HG03565 (cell line): ENCODE data around the gene KRTAP10-9.
"Not testable (repeated sequence)": the region's sequence is repeated elsewhere in the genome, so short reads cannot be mapped to it uniquely, and the experiment has no call there.

Experiments used
- ATAC-seq: cut with Tn5 transposase; IDR thresholded peaks from one replicate; pipeline ENCODE4 v1.9.1; 2021; ENCODE audit warnings: mild to moderate bottlenecking, moderate library complexity; ENCODE audit not compliant: unreplicated experiment

Gene KRTAP10-9

DNA sequence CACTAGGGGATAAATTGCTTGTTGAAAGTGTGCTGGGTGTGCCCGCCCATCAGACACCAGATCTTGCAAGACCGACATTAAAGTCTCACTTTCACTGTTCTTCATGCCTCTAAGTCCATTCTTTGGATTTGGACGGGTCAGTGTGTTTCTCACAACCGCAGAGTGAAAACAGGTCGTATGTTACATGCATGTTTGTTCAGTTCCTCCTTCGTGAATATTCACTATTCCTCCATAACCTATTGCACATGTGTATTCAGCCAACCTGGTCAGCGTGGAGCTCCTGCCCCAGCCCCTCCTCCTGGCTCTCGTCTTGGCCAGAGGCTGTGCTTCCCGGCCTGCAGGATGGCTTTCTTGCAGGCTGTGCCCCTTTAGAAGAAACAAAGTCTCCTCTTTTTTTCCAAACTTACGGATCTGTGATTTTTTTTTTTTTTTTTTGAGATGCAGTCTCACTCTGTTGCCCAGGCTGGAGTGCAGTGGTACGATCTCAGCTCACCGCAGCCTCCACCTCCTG, 32.4 kb upstream of the KRTAP10-9 start:
- no peak for ATAC-seq

DNA sequence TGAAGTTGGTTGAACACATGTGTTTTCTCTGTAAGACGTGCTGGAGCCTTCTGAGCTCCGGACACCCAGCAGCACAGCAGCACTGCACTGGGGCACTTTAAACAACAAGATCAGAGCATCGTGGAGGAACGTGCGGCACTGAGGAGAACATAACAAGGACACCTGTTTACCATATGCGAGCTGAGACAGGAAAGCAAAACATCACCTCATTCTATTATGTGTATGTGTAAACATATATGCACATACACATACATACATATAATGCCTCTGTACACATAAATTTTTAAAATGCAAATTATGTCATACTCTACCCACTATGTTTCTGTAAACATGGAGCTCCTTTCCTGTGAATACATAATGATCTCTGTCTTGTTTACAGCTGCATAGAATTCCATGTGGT, 31.4 kb upstream of the KRTAP10-9 start:
- ATAC-seq = no peak

DNA sequence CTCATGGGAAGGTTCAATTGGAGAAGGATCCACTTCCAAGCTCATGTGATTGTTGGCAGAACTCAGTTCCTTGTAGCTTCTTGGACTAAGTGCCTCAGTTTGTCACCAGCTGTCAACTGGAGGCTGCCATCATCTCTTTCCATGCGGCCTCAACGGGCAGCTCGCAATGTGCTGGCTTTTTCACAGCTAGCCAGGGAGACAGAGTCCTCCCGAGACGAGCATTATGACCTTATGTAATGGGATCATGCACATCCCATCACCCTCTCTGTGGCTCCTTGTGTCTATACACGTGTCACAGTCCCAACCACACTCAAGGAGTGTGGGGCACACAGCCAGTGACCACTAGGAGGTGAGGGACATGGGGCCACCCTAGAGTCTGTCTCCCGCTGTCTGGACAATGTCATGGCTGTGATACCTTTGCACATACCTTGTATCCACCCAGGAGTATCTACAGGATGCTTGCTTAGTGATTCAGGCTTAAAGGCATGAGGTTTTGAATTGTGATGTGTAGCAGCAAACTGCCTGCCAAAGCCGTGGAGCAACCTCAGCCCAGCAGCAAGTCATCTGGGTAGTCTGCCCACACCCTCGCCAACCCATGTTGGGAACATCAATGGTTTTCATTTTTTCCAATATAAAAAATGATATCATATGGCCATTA, 30.7 kb upstream of the KRTAP10-9 start:
- no peak for ATAC-seq

DNA sequence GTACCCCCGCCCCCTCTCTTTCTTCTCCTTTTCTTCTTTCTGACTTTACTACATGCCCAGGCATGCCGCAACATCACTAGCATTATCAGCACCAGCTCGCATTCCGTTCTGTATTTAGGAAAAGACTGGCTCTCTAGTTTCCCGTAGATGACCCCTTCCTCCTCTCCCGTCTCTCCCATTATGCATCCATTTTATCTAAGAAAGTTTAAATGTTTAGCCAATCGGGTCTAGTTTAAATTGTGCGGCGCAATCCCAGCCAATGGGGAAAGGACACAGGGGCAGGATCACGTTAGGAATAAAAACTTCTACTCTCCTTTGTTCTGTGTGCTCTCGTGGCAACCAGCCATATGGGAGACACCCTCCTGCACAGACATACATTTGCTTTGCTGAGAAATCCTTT, 28.8 kb upstream of the KRTAP10-9 start:
- no peak for ATAC-seq

DNA sequence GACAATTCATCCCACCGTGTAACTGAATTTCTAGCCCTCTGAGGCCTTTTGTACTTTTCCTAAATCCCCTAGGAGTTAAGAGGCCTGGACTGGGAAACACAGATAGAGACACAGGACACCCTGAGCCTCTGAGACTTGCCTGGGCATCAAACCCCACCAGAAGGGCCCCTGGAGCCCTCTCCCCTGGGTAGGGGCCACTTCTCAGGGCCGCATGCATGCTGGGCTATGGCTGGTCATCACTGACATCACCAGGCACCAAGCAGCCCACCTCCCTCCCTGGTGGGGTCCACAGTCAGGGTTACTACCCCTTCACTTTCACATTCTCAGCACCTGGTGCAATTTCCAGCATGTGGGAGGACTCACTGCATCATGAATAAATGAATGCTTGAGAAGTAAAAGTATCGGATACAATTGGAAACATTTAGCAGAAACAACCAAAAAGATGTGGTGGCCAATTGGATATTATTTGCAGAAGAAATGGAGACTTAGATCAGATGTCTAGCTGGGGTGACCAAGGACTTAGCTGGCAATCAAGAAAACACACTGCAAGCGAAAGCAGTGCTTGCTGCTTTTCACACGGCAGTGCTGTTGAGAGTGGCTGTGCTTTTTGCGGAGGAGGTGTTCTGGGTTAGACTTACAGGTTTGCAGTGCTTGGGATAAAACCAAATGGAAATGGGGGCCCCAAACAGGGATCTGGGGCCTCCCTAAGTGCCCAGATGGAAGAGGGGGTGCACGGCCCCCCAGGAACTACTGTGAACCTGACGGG, 27.4 kb upstream of the KRTAP10-9 start:
- no peak for ATAC-seq

DNA sequence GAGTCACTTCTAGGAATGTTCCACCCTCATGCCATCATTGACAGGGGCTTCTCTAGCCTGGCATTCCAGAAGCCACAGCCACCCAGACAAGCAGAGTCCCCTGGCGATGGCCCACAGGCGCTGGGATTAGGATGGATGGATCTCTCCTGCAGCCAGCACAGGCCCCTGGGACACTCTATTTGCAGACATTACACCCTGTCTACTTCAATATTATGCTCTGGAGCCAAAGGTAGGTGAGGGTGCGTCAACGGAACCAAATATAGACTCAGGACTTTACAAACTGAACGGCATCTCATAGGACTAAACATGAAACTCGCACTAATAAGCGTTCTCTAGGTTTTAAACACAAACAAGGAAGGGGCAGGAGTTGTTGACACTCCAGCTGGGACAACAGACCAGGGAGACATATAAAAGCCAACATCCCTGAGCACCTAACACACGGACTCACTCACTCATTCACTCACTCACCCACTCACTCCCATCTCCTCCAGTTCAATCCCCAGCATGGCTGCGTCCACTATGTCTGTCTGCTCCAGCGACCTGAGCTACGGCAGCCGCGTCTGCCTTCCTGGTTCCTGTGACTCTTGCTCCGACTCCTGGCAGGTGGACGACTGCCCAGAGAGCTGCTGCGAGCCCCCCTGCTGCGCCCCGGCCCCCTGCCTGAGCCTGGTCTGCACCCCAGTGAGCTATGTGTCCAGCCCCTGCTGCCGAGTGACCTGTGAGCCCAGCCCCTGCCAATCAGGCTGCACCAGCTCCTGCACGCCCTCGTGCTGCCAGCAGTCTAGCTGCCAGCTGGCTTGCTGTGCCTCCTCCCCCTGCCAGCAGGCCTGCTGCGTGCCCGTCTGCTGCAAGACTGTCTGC, 26.5 kb upstream of the KRTAP10-9 start, which contains the start of gene KRTAP10-7:
Gene KRTAP10-7, plus strand, starts transcription at position 480 of the 861 bp plus-strand sequence. Its CDS starts 25 bp downstream, at position 505.
- ATAC-seq = not testable (repeated sequence)

DNA sequence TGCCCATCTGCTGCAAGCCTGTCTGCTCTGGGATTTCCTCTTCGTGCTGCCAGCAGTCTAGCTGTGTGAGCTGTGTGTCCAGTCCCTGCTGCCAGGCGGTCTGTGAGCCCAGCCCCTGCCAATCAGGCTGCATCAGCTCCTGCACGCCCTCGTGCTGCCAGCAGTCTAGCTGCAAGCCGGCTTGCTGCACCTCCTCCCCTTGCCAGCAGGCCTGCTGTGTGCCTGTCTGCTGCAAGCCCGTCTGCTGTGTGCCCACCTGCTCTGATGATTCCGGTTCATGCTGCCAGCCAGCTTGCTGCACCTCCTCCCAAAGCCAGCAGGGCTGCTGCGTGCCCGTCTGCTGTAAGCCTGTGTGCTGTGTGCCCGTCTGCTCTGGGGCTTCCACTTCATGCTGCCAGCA, 25.8 kb upstream of the KRTAP10-9 start:
- not testable (repeated sequence) for ATAC-seq

DNA sequence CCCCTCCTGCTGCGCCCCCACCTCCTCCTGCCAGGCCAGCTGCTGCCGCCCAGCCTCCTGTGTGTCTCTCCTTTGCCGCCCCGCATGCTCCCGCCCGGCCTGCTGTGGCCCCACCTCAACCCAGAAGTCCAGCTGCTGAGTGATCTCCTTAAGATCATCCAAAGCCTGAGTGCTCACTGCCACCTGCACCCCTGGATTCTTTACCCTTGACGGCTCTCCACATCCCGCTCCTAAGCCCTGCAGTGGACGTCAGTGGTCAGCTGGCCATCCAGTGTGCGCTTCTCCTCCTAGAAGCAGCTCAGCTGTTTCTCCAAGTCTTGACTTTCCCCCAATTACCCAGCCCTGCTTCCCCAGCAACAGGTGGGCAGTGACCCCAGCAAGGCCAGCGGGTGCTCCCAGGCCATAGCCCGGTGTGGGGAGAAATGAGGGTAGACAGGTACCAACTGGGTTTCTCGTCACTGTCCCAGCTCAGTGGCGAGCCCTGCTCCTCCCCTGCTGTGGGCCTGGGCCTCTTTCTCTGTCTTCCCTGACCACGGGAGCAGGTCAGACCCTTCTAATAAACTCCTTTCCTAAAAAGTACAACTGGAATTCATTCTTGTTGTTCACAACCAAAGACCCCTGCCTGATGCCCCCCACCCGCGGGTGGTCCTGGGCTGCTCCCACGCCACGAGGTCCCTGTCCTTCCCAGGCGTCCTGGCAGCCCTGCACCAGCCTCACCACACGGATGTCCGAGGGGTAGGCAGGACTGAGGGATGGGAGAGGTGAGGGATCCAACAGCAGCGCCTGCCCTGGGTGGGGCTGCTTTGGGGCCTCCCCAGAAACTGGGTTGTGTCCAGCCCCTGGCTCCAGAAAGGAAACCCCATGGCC, 25.1 kb upstream of the KRTAP10-9 start:
- ATAC-seq = no peak

DNA sequence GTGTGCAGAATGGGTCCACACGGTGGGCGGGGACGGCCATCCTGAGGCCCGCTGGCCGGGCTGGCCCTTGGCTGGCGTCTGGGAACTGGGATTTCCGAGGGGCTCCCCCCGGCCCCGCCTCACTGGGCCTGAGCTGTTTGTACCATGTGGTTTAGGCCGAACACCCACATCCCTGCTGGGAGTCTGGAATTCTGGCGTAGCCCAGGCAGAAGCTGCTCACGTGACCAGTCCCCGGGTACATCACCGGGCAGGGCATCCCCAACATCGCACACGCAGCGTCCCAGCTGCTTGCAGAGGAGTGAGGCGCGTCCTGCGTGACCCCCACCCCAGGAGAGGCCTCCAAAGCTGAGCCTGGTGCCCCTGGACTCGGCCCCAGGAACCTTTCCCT, 24.4 kb upstream of the KRTAP10-9 start:
- ATAC-seq = no peak

DNA sequence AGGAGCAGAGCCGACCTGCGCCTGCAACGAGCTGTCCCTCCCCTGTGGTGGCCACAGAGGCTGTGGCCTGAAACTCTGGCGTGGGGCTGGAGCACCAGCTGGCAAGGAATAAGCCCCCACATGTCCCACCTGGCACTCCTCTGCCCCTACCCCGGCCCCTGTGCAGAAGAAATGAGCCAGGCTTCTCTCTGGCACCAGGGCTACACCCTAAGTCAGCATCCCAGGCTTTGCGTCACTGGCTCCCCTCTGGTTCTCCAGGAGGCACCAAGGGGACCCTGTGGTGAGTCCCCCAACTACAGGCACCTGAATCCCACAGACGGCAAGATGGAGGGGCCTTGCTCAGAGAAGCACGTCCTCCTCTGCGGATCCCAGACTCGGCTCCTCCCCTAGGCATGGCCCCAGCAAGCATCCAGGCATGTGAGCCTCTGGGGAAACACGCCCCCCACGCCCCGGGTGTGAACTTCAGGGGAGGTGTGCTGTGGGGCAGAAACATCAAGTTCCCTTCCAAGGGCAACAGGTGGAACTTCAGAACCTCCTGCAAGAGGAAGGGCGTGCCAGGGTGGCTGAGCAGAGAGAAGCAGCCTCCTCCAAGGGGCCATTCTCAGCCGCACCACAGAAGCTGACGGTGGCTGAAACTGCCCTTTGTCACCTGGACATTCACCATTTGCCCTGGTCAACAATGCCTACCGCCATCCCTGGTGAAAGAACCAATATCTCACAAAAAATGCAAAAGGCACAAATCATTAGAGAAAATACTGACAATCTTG, 23.6 kb upstream of the KRTAP10-9 start:
- ATAC-seq = no peak

DNA sequence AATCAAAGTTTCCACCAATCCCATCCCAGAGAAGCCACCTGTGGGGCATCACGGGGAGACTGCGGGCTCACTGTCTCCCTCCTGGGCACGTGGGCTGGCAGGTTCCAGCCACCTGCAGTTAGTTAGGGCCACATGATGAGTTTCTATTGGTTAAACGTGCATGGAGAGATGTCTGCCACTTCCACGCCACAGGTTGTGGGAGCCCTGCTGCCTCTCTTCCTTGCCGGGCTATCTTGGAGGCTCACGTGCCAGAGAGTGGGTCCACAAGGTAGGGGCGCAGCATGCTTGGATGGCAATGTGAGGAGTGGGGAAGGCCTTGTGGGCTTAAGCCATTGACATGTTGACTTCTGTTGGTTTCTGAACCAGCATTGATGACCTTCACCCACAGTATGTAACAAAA, 23.0 kb upstream of the KRTAP10-9 start:
- no peak for ATAC-seq

DNA sequence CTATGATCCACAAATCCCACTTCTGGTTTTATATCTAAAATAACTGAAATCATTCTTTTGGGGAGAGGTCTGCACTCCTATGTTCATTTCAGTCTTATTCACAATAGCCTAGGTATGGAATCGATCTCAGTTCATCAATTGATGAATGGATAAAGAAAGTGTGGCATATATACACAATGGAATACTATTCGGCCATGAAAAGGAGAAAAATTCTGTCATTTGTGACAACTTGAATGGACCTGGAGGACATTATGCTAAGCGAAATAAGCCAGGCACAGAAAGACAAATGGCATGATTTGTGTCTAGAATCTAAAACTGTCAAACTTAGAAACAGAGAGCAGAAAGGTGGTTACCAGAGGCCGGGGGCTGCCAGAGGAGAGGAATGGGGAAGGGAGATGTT, 20.4 kb upstream of the KRTAP10-9 start:
- ATAC-seq = no peak

DNA sequence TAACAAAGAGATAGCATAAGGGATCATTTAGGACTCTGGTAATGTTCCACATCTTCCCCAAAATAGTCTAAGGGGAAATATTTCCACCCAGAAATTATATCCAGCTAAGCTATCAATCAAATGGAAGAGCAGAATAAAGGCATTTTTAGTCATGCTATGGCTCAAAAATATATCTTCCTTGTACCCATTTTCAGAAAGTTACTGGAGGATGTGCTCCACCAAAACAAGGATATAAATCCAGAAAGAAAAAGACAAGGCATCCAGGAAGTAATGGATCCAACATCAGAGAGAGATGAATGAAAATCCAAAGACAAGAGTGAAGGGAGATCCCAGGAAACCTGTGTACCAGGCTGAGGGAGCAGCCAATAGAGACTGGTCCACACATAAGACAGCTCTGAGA, 17.7 kb upstream of the KRTAP10-9 start:
- no peak for ATAC-seq

DNA sequence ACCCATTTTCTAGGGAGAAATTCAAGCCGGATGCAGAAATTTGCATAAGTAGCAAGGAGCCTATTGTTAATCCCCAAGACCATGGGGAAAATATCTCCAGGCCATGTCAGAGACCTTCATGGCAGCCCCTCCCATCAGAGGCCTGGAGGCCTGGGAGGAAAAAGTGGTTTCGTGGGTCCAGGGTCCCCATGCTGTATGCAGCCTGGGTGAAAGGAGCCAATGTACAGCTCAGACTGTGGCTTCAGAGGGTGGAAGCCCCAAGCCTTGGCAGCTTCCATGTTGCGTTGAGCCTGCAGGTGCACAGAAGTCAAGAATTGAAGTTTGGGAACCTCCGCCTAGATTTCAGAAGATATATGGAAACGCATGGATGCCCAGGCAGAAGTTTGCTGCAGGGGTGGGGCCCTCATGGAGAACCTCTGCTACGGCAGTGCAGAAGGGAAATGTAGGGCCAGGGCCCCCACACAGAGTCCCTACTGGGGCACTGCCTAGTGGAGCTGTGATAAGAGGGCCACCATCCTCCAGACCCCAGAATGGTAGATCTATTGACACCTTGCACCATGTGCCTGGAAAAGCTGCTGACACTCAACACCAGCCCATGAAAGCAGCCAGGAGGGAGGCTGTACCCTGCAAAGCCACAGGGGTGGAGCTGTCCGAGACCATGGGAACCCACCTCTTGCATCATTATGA, 16.6 kb upstream of the KRTAP10-9 start:
- not testable (repeated sequence) for ATAC-seq

DNA sequence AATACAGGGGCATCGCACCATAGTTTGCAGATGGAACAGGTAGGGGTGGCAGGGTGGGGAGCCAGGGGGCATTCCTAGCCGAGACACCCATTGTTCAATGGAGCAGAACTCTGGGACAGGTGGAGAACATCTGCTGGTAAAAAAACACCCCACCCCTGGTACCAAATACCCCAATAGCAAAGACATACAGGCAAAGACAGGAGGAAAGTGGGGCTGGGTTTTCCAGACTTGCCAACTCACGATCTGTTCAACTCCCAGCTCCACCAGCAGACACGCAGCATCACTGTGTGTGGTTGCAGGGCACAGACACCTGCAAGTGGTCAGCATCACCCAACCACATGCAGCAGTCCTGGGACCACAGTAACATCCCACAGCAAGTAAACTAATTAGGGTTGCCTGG, 15.3 kb upstream of the KRTAP10-9 start:
- no peak for ATAC-seq

DNA sequence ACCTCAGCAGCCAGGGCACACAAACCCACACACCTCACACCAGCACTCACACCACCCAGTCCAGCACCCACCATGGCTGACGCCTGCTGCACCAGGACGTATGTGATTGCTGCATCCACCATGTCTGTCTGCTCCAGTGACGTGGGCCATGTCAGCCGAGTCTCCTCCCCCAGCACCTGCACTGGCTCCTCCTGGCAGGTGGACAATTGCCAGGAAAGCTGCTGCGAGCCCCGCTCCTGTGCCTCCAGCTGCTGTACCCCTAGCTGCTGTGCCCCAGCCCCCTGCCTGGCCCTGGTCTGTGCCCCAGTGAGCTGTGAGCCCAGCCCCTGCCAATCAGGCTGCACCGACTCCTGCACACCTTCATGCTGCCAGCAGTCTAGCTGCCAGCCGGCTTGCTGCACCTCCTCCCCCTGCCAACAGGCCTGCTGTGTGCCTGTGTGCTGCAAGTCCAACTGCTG, 14.8 kb upstream of the KRTAP10-9 start, which contains the start of gene KRTAP10-8:
Gene KRTAP10-8, plus strand, starts transcription at position 51 of the 458 bp plus-strand sequence. Its CDS starts 22 bp downstream, at position 73.
- ATAC-seq = no peak

DNA sequence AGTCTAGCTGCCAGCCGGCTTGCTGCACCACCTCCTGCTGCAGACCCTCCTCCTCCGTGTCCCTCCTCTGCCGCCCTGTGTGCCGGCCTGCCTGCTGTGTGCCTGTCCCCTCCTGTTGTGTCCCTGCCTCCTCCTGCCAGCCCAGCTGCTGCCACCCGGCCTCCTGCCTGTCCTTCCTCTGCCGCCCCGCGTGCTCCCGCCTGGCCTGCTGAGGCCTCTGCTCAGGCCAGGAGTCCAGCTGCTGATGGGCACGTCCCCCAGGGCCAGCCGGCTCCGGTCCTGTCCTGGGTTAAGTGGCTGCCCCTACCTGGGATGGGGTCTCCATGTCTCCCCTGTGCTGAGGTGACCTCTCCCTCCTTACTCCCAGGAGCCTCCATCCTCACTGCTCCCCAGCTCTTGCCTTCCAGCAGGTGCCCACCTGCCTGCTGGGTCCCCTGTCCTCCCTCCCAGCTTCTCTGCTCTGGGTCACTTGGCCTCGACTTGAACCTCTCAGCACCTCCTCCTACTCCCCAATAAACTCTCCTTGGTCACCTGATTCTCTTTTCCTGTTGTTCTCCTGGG, 14.1 kb upstream of the KRTAP10-9 start:
- no peak for ATAC-seq

DNA sequence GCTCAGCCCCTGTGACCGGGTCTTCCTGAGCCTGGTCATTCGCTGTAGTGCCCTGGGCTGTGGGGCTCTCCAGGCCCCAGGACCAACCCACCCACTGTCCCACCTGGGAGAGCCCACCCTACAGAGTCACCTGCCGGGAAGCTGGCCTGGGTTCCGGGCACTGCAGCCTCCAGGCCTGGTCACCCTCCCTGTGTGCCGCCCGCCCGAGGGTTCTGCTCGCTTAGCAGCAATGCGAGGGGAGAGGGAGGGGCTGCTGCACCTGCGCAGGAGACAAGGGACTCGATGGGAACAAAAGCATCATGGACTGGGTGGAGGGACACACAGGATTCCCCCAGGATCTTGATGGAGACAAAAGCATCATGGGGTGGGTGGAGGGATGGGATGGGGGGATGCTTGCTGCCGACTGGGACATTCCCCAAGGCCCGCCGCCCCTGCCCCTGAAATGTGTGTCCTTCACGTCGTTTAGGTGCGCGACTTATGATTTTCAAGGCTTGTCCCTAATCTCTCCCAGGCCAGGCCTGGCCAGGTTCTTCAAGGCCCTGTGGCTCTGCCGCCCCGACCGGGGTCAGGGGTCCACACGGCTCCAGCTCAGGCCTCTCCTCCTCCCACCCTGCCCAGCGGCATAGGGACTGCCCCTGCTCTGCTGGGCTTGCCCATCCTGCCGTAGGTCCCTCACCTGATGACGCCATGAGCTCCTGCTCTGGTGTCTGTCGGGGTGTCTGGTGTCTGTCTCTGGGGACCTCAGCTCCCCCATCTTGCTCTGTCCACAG, 13.3 kb upstream of the KRTAP10-9 start:
- no peak for ATAC-seq
